ENCODE measurements around the gene ATP6V1F.

- TF ChIP-seq CTCF (IDR thresholded peaks at IDR 0.05 in 8 of 11, conservative IDR thresholded peaks at IDR 0.05 in 3 of 11) (no peak), POLR2A (IDR thresholded peaks at IDR 0.05) (no peak), POLR2AphosphoS5 (IDR thresholded peaks at IDR 0.05) (no peak)
These were observed 46.3 kb downstream of the ATP6V1F start for GRCh38 chr7:128908750-128909624.

All from spleen (tissue), 7 donors.